Ovary (tissue), 10 donors: ENCODE results near the gene CAPZA2. TPM values are rescaled to one million over a fixed set of nuclear protein-coding genes. Genes with fewer than 3 reads are reported as not detected.
"Not testable (repeated sequence)": the region's sequence is repeated elsewhere in the genome, so short reads cannot be mapped to it uniquely, and the experiment has no call there.

ENCODE experiments used
- DNase-seq, 5 donors: peaks; one replicate each; pipeline ENCODE4 v3.0.0-alpha.2; 2019 to 2020
- H3K27ac ChIP-seq, 2 donors: fragments of 200-600 bp; one replicate each; pipeline versions ENCODE4 v1.5.1 to v1.8.0; 2019 to 2022
- H3K27me3 ChIP-seq: fragments of 200-600 bp; one replicate; pipeline ENCODE4 v1.8.0; 2022
- H3K36me3 ChIP-seq: fragments of 200-600 bp; sonication (generic); one replicate; pipeline ENCODE4 v1.5.1; 2019
- H3K4me1 ChIP-seq: one replicate; pipeline ENCODE4 v1.8.1; 2013; ENCODE audit warnings: mild to moderate bottlenecking, moderate library complexity; ENCODE audit not compliant: insufficient read depth
- H3K4me3 ChIP-seq: fragments of 200-600 bp; sonication (generic); one replicate; pipeline ENCODE4 v1.5.1; 2017
- H3K9me3 ChIP-seq, 2 donors: fragments of 200-600 bp in 1 of 2; sonication (generic) in 1 of 2; one replicate each; pipeline versions ENCODE4 v1.5.1 to v1.8.1; 2013 to 2019; ENCODE audit warnings: mild to moderate bottlenecking in 1 of 2, moderate library complexity in 1 of 2
- EP300 ChIP-seq: sonication (generic); formaldehyde crosslinking; IDR thresholded peaks from one replicate; pipeline ENCODE4 v1.6.1; 2017; ENCODE audit warnings: antibody characterized with exemption
- POLR2A ChIP-seq: fragments of 450-650 bp; IDR thresholded peaks from one replicate; pipeline ENCODE4 v1.6.1; 2017; ENCODE audit warnings: antibody characterized with exemption, mild to moderate bottlenecking, moderate library complexity
- WGBS, 3 donors: extraction: QIAGEN DNeasy Blood & Tissue Kit in 1 of 3; methylation state at CpG; one replicate each; pipeline versions ENCODE4 v1.1.5 to v1.1.7; 2013 to 2017; 5-methylcytosine and 5-hydroxymethylcytosine counted together
- intact Hi-C, 4 donors: fragments of 100-400 bp; cut with DNase I; formaldehyde crosslinking; loops; one replicate each; pipeline versions ENCODE4 v1.11.0 to v1.15.1; 2022 to 2023
- long read RNA-seq, 3 donors: library from polyadenylated mRNA in 2 of 3; unstranded in 2 of 3; transcript quantifications; one replicate each; pipeline ENCODE4 v2.0.0 and lab custom pipeline, GENCODE V29; 2021 to 2026
- polyA plus RNA-seq, 2 donors: library from polyadenylated mRNA; stranded (reverse); fragments of 200-250 nt in 1 of 2; fragments of 350-450 nt in 1 of 2; fragmentation: Illumina TruSeq in 1 of 2; extraction: RNeasy Lipid Tissue Mini Kit (QIAGEN cat#74804) in 1 of 2; gene quantifications; one replicate each; pipeline ENCODE4 v1.2.3, GENCODE V29; 2013 to 2014
- total RNA-seq, 7 donors: library from RNA; depleted of rRNA in 2 of 7; stranded (reverse); fragments of >200 nt in 2 of 7; fragmentation: NEBNext Ultra II Directional in 3 of 7; extraction: Animal tissue kit (Norgen Biotek cat#: 25700) in 3 of 7; gene quantifications; one replicate each; pipeline versions ENCODE4 v1.1.0 to v1.2.4, GENCODE V29; 2016 to 2023
- TF ChIP-seq, protein P1 (sequence below), 3 donors: fragments of 450-650 bp in 2 of 3; fragments of 200-600 bp in 1 of 3; IDR thresholded peaks; one replicate each; pipeline versions ENCODE4 v1.5.1 to v1.8.0; 2016 to 2022; ENCODE audit warnings: antibody characterized with exemption in 3 of 3, mild to moderate bottlenecking in 1 of 3
- donor health status: DM: no; HTN: no; CAD: no; lungs with moderate emphysema.
- donor health status: DM: no; HTN: no; CAD: no.
- donor health status: Bipolar disorder and iron deficiency.
- donor health status: DM: yes; HTN: yes; CAD: no.
- donor health status: DM: no; HTN: no; CAD: no.
- donor health status: DM: yes; HTN: yes; CAD: no.

CAPZA2 gene
- total RNA-seq (100 to 1,000 TPM in 5 of 7 donors, 10 to 100 TPM in 2; 57.2 to 184 (median 134) TPM), polyA plus RNA-seq (10 to 100 TPM; 55.1 to 80.9 TPM)
- long read RNA-seq, donor 1, full-length matches to known transcripts: 621 of 659 reads
- long read RNA-seq, donor 1, partial matches to known transcripts: 17 of 659 reads
- long read RNA-seq, donor 1, other reads (novel, unspliced or antisense): 21 of 659 reads
- long read RNA-seq, donor 2, full-length matches to known transcripts: 69 of 69 reads
- long read RNA-seq, donor 2, partial matches to known transcripts: 0 of 69 reads
- long read RNA-seq, donor 2, other reads (novel, unspliced or antisense): 0 of 69 reads
- long read RNA-seq, donor 3, full-length matches to known transcripts: 262 of 275 reads
- long read RNA-seq, donor 3, partial matches to known transcripts: 3 of 275 reads
- long read RNA-seq, donor 3, other reads (novel, unspliced or antisense): 10 of 275 reads

DNA sequence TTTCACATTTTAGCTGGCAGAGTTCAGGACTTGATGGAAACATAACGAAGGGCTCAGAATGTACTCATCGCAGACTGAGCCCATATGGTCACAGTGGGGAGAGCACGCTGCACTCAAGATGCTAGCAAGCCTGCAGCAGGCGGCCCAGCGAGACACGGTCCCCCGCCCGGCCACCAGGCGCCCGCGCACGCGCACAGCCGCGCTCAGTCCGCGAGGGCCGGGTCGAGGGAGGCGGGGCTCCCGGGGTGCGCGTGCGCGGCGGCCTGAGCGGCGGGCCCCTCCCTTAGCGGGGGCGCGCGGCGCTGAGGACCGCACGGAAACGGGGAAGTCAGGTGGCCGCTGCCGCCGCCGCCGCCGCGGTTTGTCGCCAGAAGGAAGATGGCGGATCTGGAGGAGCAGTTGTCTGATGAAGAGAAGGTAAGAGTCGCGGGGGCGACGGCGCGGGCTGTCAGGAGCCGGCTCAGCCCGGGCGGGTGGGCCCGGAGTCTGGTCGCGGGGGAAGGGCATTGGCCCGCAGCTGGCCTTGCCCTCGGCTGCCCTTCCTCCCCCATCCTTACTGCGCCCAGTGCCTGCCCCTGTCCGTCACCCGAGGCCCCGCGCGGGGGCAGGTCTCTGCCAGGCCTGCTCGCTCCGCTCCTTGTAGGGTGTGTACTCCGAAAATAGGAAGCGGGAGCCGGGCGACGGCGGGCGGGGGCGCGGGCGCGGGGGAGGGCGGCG is at the start of gene CAPZA2:
TSS of gene CAPZA2 (plus strand) at position 354 of the 717 bp plus-strand sequence. CDS start at position 379, 25 bp downstream.
- peak; percentile 89 to 95 (median 93) for DNase-seq
- TF ChIP-seq EP300 (peak; percentile 33), POLR2A (peak; percentile 73)
- TF ChIP-seq, protein P1, sequence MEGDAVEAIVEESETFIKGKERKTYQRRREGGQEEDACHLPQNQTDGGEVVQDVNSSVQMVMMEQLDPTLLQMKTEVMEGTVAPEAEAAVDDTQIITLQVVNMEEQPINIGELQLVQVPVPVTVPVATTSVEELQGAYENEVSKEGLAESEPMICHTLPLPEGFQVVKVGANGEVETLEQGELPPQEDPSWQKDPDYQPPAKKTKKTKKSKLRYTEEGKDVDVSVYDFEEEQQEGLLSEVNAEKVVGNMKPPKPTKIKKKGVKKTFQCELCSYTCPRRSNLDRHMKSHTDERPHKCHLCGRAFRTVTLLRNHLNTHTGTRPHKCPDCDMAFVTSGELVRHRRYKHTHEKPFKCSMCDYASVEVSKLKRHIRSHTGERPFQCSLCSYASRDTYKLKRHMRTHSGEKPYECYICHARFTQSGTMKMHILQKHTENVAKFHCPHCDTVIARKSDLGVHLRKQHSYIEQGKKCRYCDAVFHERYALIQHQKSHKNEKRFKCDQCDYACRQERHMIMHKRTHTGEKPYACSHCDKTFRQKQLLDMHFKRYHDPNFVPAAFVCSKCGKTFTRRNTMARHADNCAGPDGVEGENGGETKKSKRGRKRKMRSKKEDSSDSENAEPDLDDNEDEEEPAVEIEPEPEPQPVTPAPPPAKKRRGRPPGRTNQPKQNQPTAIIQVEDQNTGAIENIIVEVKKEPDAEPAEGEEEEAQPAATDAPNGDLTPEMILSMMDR (IDR thresholded peaks at IDR 0.05): peak in 2 of 3 donors; percentile 82 to 87
- Histone ChIP-seq H3K4me1 (peaks cover 4% of the 10 kb centered on the region), H3K27ac (peak within 1 kb of the TSS; percentile 97 to 98), H3K4me3 (peak within 1 kb of the TSS; percentile 88), H3K36me3 (no peaks in the 10 kb centered on the region), H3K9me3 (no peaks in the 10 kb centered on the region), H3K27me3 (no peaks in the 10 kb centered on the region)
- intact Hi-C loops: no loop called here
- WGBS, 3 donors: 0 to 1% (median 1%) methylated on average over 66 to 80 of the region's 80 CpGs

DNA sequence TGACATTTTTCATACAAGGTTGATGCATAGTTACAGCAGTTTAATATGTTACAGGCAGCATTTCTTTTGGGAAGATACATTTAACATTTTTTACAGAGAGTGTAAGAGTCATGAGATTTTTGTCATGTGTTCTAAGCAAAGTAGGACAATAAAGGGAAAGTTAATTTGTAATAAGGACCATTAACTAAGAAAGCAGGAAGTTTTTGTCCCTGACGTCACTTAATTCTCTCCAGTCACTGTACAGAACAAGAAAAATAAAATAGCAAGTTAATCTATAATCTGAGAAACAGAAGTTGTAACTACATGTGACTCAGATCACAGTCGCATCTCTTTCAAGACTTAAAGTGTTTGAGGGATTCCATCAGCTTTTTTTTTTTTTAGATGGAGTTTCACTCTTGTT is 49.5 kb upstream of the CAPZA2 start:
- intact Hi-C loops: loop anchor here in 2 of 4 donors (5.0 to 10.0 kb wide), 3 partner anchors 216 to 556 kb away; no protein-coding TSS in a partner anchor
- DNase-seq: no peak
- TF ChIP-seq POLR2A (no peak), EP300 (no peak)
- TF ChIP-seq, protein P1 (IDR thresholded peaks at IDR 0.05): no peak
- Histone ChIP-seq H3K27me3 (no peaks in the 10 kb centered on the region), H3K9me3 (no peaks in the 10 kb centered on the region), H3K27ac (no peak overlapping the region), H3K4me3 (no peak overlapping the region), H3K4me1 (no peaks in the 10 kb centered on the region), H3K36me3 (no peaks in the 10 kb centered on the region)
- WGBS, 3 donors: 78 to 81% (median 79%) methylated on average over 2 of the region's 2 CpGs

GRCh38 chr7:116813371-116813770 is 49.0 kb upstream of the CAPZA2 start:
- H3K27ac ChIP-seq: not testable (repeated sequence)
- intact Hi-C loops: loop anchor here in 2 of 4 donors (5.0 to 10.0 kb wide), 3 partner anchors 216 to 556 kb away; no protein-coding TSS in a partner anchor

GRCh38 chr7:116815041-116815440 is 47.3 kb upstream of the CAPZA2 start:
- intact Hi-C loops: loop anchor here in 1 of 4 donors (10.0 kb wide), 1 partner anchor 220 kb away; no protein-coding TSS in a partner anchor
- WGBS, 3 donors: 72 to 80% (median 74%) methylated on average over 3 of the region's 3 CpGs
- Histone ChIP-seq H3K27me3 (no peaks in the 10 kb centered on the region), H3K36me3 (no peaks in the 10 kb centered on the region), H3K9me3 (no peaks in the 10 kb centered on the region), H3K27ac (no peak overlapping the region), H3K4me1 (no peaks in the 10 kb centered on the region), H3K4me3 (no peak overlapping the region)
- no peak for TF ChIP-seq POLR2A
- no peak for TF ChIP-seq EP300
- TF ChIP-seq, protein P1 (IDR thresholded peaks at IDR 0.05): no peak
- DNase-seq: no peak

More at GRCh38 chr7:116813371-116813770, 49.0 kb upstream of the CAPZA2 start:
- not testable (repeated sequence) for H3K4me3 ChIP-seq, H3K9me3 ChIP-seq, H3K4me1 ChIP-seq, H3K36me3 ChIP-seq, H3K27me3 ChIP-seq, DNase-seq
- 72 to 88% (median 85%) methylated on average over 3 of the region's 3 CpGs for WGBS, 3 donors
